NCI-H2107 (cell line): ENCODE data around the gene VSNL1.

Source experiments
- DNase-seq: peaks from one replicate; lab custom pipeline; 2025; lab: John Stamatoyannopoulos, UW

The VSNL1 gene

DNA sequence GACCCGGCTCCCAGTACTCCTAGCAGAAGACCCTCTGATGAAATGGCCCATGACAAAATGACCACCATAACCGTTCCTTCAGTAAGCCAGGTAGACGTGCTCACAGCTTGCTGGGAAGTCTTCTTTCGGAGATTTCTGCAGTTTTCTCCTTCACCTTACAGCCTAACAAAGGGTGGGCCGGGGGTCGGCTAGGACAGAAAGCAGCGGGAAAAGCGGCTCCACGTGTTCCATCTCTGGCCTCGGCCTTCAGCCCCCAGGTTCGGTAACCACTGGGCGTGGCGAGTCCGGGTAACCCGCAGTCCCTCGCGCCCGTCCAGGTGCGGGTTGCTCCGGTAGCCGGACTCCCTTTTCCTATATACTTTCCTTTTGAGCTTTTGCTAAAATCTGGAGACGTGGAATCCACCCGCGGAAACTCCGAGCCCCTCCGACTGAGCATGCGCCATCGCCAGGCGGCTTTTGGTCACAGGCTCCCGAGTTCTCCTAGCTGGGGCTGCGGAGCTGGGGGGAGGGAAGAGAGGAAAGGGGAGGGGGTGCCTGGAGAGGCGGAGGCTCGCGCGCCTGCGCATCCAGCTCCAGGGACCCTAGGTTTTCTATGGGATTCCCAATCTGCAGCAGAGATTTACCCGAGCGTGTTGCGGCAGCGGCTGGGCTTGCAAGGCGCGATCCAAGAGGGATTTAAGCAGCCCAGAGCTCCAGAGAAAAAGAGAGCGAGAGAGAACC lies at the start of gene VSNL1:
Gene VSNL1 (plus strand): TSS at position 604 of the 720 bp plus-strand sequence. CDS start 51,379 bp downstream, outside the sequence.
- DNase-seq = no peak

GRCh38 chr2:17495590-17495989 lies 44.9 kb upstream of the VSNL1 start:
- DNase-seq = no peak

DNA sequence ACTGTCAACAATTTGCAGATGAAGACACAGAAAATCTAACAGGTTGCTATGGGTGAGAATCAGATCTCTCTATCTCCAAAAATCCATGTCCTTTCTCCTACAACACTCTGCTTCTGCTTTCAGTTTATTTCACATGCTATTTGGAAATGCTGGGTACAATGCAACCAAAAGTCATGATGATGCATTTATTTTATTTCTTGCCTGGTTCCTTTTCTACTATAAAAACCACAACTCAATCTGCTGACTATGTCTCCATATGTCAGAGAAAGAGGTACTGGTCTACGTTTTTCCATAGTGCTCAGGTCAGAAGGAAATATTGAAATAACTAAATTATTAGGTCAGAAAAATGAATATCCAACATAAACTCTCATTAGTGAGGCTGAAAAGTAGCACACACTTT lies 42.8 kb upstream of the VSNL1 start:
- DNase-seq = no peak

DNA sequence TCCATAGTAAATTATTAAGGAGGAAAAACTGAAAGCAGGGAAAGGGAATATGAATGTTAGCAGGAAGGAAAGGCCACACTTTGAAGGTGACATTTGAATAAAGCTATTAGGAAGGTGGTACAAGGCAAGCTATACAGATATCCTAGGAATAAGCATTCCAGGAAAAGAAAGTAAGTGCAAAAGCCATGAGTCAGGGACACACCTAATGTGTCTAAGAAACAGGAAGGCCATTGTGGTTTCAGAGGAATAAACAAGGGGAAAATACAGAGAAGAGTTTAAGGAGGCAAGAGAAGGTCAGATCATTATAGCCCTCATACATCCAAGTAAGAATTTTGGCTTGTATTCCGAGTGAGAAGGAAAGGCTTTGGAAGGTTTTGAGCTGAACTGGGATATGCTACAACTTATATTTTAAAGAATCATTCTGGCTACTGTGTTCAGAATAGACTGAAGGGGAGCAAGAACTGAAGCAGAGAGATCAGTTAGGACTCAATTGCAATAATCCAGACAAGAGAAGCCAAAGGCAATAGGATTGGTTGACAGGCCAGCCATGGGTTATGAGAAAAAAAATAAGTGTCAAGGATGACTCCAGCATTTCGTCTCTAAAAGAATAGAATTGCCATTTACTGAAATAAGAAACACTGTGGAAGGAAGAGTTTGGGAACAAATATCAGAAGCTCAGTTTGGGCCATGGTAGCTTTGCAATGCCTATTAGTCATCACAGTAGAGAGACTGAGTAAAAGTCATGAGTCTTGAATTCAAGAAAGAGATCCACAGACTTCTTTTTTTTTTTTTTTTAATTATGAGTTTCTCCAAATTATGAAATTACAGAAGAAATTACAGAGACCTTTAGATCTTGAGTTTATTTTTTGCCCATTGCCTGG lies 33.5 kb upstream of the VSNL1 start:
- no peak for DNase-seq

DNA sequence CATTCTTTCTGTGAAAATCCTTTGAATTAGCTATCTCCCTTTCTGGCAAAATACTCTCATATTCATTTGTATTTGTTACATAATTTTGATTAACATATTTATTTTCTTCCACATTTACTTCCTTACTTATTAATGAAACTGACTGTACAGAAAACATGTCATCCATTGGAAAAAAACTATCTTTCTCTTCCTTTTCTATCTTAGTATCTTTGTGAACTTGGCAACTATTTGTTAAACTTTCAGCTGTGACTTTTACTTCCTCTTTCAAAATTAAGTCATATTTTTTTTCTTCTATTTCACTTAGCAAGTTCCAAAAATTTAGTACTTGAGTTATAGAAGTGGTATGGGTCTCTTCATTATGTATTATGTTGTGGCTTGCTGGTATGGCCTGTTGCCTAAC lies 24.8 kb upstream of the VSNL1 start:
- no peak for DNase-seq

DNA sequence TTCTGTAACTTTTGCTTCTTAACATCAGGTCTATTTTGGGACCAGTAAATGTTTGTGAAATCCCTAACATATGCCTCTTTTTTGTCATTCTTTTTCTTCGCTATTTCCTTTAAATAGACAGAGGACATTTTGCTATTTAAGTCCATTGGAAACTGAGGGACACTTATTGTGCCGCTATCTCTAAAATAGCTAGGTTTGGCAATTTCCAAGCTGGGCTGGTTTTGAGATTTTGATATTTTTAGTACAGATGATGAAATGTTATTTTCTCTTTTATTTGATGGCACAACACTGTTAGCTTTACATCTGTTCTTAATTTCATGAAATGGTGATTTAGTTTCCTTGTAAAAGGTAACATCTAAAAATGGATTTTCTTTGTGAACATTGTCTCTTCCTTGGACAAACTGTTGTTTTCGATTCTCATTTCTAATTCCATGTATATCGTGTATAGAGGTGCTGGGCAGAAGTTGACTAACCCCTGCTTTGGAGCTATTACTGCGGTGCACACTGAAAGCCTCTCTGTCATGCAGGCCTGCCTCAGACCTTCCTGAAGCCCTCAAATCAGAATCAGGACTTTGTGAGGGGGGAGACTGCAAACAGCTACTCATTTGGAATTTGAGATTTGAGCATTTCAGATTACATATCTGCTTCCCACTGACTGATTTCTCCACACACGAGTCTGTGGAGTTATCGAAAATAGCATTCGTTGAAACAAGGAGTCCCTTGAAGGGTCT lies 22.9 kb upstream of the VSNL1 start:
- no peak for DNase-seq

DNA sequence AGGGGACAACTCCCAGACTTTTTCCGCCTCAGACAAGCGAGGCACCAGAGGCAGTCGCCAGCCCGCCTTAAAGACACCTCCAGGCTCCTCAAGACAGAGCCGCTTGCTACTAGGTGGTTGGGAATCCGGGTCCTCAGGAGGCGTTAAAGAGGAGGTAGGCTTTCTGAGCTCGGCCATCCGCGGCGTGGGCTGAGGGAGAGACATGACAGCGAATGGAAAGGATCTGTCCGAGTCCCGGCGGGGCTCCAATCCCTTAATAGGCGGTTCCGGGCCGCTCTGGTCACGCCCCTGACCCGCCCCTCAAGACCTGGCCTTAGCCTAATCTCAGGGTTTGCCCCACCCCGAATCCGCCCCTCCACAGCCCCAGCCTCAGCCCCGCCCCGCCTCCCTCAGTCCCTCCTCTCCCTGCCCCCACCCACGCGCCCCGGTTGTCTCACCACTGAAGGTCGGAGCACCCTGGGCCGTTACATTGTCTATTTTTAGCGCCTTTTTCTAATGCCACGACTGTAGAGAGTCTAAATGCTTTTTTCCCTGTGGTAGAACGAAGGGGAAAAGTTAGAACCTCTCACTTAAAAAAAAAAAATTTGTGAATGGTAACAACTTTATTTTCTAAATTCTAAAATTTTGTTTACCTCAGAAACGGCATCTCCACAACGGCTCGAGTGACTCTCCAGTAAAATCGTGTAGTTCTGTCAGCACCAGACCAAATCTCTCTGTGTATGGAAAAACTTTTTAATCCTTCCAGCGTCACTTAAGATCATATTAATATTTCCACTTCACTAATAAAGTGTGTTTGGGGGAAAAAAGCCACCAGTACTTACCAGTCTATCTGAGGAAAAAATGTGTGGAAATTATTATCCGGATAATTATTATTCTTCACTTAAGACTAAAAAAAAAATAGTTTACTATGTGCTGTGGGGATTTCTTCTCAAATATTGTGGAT lies 22.0 kb upstream of the VSNL1 start, which contains the start of gene RAD51AP2:
Gene RAD51AP2 (minus strand): TSS at position 229 of the 943 bp plus-strand sequence. CDS start 25 bp downstream, at position 204.
- no peak for DNase-seq

- no peak for DNase-seq
Measured at GRCh38 chr2:17519486-17519885, 21.0 kb upstream of the VSNL1 start.

DNA sequence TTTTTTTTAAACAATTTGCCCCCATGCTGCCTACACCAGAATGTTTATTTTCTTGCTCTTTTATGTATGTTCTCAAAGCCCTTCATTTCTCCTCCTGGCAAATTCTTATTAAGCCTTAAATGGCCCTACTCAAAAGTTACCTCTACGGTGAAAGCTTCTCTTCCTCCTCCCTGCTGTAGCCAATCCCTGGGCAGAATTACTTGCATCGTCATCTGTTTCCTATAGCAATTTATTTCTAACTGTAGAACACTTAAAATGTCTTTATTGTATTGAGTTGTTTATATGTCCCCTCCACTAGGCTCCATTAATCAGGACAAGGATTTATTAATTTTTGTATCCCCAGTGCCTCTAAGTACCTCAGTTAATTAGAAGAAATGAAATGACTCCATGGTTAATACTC lies 19.7 kb upstream of the VSNL1 start:
- DNase-seq = no peak

DNA sequence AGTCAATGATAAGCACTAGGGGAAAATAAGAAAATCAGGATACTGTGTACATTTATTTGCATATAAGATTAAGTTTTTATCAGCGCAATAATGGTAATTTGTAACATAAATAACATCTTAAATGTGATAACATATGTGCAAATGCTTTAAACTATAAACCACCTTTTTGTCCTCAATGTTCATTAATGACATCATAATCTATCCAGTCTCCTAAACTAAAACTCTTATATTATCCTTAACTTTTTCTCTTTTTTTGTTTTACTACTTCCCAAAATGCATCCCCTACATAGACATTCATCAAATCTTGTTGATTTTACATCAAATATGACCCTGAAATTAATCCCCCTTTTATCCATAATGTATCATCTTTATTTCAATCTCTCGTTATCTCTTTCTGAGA lies 18.9 kb upstream of the VSNL1 start:
- DNase-seq = no peak

GRCh38 chr2:17522303-17522702 lies 18.2 kb upstream of the VSNL1 start:
- DNase-seq = no peak

- no peak for DNase-seq
Measured at GRCh38 chr2:17529771-17530170, 10.7 kb upstream of the VSNL1 start.

GRCh38 chr2:17533546-17533945 lies 7.0 kb upstream of the VSNL1 start:
- no peak for DNase-seq

DNA sequence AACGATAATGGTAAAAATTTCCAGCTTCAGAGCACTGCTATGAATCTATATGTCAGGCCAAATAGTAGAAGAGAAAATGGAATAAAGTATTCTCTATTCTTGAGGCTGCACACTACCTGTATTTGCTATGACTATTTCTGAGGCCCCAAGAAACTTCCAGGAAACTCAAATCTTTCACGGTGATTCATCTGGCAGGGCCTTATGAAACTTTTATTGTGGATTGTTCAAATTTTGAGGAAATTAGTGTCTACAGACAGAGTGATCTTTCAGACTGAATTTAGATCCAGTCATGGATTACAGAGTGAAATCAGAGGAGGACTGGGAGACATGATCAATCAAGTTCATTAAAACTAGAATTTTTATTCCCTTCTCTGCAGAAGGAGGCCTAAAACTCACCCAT lies 4.1 kb upstream of the VSNL1 start:
- no peak for DNase-seq

GRCh38 chr2:17538022-17538843 lies 2.3 kb upstream of the VSNL1 start:
- DNase-seq = no peak

- no peak for DNase-seq
Measured at GRCh38 chr2:17538844-17539554, 1.5 kb upstream of the VSNL1 start.

DNA sequence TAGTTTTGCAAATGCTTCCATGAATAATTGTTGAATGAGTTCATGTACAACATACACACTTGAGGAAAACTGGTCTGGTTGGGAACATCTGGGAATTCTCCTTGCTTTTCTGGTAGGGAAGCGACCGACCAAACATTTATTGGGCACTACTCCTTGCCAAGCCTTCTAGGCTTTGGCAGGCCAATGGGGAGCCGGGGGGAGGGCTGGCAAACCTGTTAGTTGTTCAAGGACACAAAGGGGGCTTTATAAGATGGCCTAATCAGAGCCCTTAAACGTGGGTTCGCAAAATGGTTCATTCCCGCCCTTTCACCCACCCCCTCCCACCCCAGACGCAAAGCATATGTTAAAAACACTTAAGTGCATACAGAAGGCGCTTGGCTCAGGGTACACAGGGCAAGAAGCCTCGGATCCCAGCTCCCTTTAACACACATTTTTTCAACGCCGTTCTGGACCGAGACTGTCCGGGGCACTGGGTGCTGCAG lies 844 bp upstream of the VSNL1 start:
- DNase-seq = no peak

DNA sequence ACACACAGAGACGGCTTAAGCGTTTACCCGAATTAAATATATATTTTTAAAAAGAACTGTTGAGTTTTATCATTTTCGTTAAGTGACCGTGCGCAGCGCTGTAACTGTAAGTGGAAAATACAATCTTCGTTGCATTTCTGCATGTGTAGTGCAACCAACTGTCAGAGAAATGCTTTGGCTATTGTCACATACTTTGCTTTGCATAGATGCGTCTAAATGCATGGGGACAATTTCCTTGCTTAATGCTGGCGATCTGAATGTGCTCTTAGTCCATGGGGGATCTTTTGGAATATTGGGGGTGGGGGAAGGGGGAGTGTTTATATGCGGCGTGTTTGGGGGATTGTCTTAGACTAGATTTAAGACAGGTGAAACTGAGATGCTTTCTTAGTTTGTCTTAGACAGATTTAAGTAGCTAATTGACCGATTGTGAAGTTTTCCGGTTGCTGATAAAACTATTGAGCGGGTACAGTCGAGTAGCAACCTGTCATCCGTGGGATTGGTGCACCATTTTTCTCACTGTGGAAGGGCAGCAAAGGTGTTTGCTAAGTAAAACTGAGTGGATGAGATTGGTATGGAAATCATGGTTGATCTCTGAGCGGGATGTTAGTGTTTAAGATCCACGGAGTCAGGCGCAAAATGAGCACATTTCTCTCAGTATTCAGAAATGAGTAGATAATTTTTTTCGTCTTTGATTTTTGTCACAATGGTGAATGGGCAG lies 476 bp downstream of the VSNL1 start:
- no peak for DNase-seq

- DNase-seq = no peak
Measured at GRCh38 chr2:17541531-17541950, 1.0 kb downstream of the VSNL1 start.
